ENCODE results near the gene CD80. TPM values are rescaled to one million over a fixed set of nuclear protein-coding genes. Genes with fewer than 3 reads are reported as not detected.

Gene CD80
- total RNA-seq, 1 experiment from 2014 or later, result not detected

DNA sequence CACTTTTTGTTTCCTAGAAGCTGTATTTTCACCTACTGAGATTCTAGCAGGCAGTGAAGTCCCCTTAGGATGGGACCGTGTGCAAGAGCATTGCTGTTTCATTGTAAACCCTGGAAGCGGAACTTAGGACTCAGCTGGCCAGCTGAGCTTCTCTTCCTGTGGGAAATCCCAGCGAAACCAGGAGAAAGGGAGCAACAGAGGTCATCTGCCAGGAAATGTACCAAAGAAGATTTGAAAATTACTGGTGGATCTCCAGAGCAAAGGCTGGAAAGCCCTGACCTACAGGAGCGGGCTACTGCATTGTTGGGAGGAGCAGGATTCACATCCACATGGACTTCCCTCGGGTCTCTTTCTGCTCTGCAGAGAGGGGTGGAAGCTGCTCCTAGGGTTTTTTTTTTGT lies 12.3 kb upstream of the CD80 start:
- H3K27ac Mint-ChIP-seq (ENCODE audit: unreplicated experiment), result no peak overlapping the region
- no peaks in the 10 kb centered on the region for H3K9me3 Mint-ChIP-seq (ENCODE audit: unreplicated experiment)
- Histone ChIP-seq H3K4me1 (no peaks in the 10 kb centered on the region), H3K4me3 (ENCODE audit: low read depth, low read length) (no peak overlapping the region), H3K9me3 (no peaks in the 10 kb centered on the region), H3K27me3 (replicated peaks; ENCODE audit: control insufficient read depth, insufficient read depth, low read length) (no peaks in the 10 kb centered on the region), H3K36me3 (ENCODE audit: control insufficient read depth, insufficient read depth, low read length) (no peaks in the 10 kb centered on the region)
- no peak for DNase-seq
- POLR2A ChIA-PET, result no interaction called here
- no peaks in the 10 kb centered on the region for H3K36me3 Mint-ChIP-seq (ENCODE audit: insufficient read depth, unreplicated experiment)
- H3K27me3 Mint-ChIP-seq (ENCODE audit: insufficient read depth, unreplicated experiment), result peaks cover 4% of the 10 kb centered on the region
- BruUV-seq (replicated peaks), result no TSS peak
- no peak overlapping the region for H3K4me3 Mint-ChIP-seq (ENCODE audit: unreplicated experiment)
- no peaks in the 10 kb centered on the region for H3K4me1 Mint-ChIP-seq (ENCODE audit: low read depth, unreplicated experiment)
- CTCF ChIA-PET, result no interaction called here
- TF ChIP-seq, protein P1, sequence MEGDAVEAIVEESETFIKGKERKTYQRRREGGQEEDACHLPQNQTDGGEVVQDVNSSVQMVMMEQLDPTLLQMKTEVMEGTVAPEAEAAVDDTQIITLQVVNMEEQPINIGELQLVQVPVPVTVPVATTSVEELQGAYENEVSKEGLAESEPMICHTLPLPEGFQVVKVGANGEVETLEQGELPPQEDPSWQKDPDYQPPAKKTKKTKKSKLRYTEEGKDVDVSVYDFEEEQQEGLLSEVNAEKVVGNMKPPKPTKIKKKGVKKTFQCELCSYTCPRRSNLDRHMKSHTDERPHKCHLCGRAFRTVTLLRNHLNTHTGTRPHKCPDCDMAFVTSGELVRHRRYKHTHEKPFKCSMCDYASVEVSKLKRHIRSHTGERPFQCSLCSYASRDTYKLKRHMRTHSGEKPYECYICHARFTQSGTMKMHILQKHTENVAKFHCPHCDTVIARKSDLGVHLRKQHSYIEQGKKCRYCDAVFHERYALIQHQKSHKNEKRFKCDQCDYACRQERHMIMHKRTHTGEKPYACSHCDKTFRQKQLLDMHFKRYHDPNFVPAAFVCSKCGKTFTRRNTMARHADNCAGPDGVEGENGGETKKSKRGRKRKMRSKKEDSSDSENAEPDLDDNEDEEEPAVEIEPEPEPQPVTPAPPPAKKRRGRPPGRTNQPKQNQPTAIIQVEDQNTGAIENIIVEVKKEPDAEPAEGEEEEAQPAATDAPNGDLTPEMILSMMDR (IDR thresholded peaks at IDR 0.05; ENCODE audit: insufficient read depth in 1 of 2, low read depth in 1 of 2, low read length in 1 of 2, severe bottlenecking in 1 of 2, unreplicated experiment in 1 of 2), result no peak
- intact Hi-C loops (cut with micrococcal nuclease; ENCODE audit: unreplicated experiment), result no loop called here

DNA sequence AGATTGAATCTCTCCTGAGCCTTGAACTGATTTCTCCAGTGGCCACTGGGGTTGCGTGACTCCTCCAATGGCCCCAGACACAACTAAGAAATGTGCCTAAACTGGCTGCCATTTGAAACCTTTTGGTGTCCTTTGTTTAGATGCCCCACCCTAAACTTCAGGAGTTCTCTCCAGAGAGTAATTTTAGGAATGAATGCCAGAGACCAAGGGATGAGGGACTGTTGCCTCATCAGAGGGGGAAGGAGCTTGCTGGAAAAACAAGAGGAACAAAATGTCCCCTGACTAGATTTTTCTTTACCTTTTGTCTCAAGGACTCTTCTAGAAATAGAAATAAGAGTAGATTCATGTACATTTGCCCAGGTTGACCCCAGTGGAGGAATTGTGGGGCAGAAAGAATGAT lies 11.8 kb upstream of the CD80 start:
- no peak for DNase-seq
- Mint-ChIP-seq H3K36me3 (ENCODE audit: insufficient read depth, unreplicated experiment) (no peaks in the 10 kb centered on the region), H3K4me3 (ENCODE audit: unreplicated experiment) (no peak overlapping the region), H3K4me1 (ENCODE audit: low read depth, unreplicated experiment) (no peaks in the 10 kb centered on the region), H3K9me3 (ENCODE audit: unreplicated experiment) (no peaks in the 10 kb centered on the region), H3K27me3 (ENCODE audit: insufficient read depth, unreplicated experiment) (peaks cover 4% of the 10 kb centered on the region), H3K27ac (ENCODE audit: unreplicated experiment) (no peak overlapping the region)
- CTCF ChIA-PET, result no interaction called here
- H3K27me3 ChIP-seq (replicated peaks; ENCODE audit: control insufficient read depth, insufficient read depth, low read length), result no peaks in the 10 kb centered on the region
- H3K4me1 ChIP-seq, result no peaks in the 10 kb centered on the region
- H3K9me3 ChIP-seq, result no peaks in the 10 kb centered on the region
- no peak overlapping the region for H3K4me3 ChIP-seq (ENCODE audit: low read depth, low read length)
- TF ChIP-seq, protein P1 (IDR thresholded peaks at IDR 0.05; ENCODE audit: insufficient read depth in 1 of 2, low read depth in 1 of 2, low read length in 1 of 2, severe bottlenecking in 1 of 2, unreplicated experiment in 1 of 2), result no peak
- no peaks in the 10 kb centered on the region for H3K36me3 ChIP-seq (ENCODE audit: control insufficient read depth, insufficient read depth, low read length)
- intact Hi-C loops (cut with micrococcal nuclease; ENCODE audit: unreplicated experiment), result no loop called here
- POLR2A ChIA-PET, result no interaction called here
- no TSS peak for BruUV-seq (replicated peaks)

DNA sequence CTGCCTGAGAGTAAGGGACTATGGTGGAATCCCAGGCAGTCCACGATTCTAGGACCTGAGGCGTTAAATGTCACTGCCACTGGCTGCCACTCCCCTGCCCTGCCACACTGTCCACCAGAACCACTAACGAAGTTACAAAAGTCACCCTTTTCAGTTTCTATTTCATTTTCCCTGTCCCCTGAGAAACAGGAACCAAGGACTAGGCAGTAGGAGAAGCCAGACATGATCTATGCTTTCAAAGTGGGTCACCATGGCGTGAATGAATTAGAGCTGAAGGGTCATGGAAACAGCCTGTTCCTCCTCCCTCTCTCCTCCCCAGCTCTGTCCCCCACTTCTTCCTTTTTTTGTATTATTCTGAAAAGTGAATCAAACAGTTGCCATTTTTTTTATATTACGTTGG lies 10.8 kb upstream of the CD80 start:
- Mint-ChIP-seq H3K36me3 (ENCODE audit: insufficient read depth, unreplicated experiment) (no peaks in the 10 kb centered on the region), H3K27ac (ENCODE audit: unreplicated experiment) (no peak overlapping the region), H3K27me3 (ENCODE audit: insufficient read depth, unreplicated experiment) (peaks cover 10% of the 10 kb centered on the region), H3K9me3 (ENCODE audit: unreplicated experiment) (no peaks in the 10 kb centered on the region), H3K4me1 (ENCODE audit: low read depth, unreplicated experiment) (no peaks in the 10 kb centered on the region), H3K4me3 (ENCODE audit: unreplicated experiment) (no peak overlapping the region)
- TF ChIP-seq, protein P1 (IDR thresholded peaks at IDR 0.05; ENCODE audit: insufficient read depth in 1 of 2, low read depth in 1 of 2, low read length in 1 of 2, severe bottlenecking in 1 of 2, unreplicated experiment in 1 of 2), result no peak
- no peaks in the 10 kb centered on the region for H3K27me3 ChIP-seq (replicated peaks; ENCODE audit: control insufficient read depth, insufficient read depth, low read length)
- H3K36me3 ChIP-seq (ENCODE audit: control insufficient read depth, insufficient read depth, low read length), result no peaks in the 10 kb centered on the region
- BruUV-seq (replicated peaks), result no TSS peak
- no peaks in the 10 kb centered on the region for H3K4me1 ChIP-seq
- no peaks in the 10 kb centered on the region for H3K9me3 ChIP-seq
- POLR2A ChIA-PET, result no interaction called here
- no peak for DNase-seq
- intact Hi-C loops (cut with micrococcal nuclease; ENCODE audit: unreplicated experiment), result no loop called here
- H3K4me3 ChIP-seq (ENCODE audit: low read depth, low read length), result no peak overlapping the region
- CTCF ChIA-PET, result no interaction called here

Data from Caco-2 (cell line).